Dedifferentiated amniotic fluid mesenchymal stem cell (primary cell): ENCODE data around the gene DFFB.
A peak's percentile ranks its signal among the peaks of the same experiment; 100 is the strongest.
"Not testable (repeated sequence)": the region's sequence is repeated elsewhere in the genome, so short reads cannot be mapped to it uniquely, and the experiment has no call there.

ENCODE experiments used
- DNase-seq: peaks from one replicate; pipeline ENCODE4 v3.0.0-alpha.2; 2016; ENCODE audit errors: extremely low spot score

DFFB gene, protein sequence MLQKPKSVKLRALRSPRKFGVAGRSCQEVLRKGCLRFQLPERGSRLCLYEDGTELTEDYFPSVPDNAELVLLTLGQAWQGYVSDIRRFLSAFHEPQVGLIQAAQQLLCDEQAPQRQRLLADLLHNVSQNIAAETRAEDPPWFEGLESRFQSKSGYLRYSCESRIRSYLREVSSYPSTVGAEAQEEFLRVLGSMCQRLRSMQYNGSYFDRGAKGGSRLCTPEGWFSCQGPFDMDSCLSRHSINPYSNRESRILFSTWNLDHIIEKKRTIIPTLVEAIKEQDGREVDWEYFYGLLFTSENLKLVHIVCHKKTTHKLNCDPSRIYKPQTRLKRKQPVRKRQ

DNA sequence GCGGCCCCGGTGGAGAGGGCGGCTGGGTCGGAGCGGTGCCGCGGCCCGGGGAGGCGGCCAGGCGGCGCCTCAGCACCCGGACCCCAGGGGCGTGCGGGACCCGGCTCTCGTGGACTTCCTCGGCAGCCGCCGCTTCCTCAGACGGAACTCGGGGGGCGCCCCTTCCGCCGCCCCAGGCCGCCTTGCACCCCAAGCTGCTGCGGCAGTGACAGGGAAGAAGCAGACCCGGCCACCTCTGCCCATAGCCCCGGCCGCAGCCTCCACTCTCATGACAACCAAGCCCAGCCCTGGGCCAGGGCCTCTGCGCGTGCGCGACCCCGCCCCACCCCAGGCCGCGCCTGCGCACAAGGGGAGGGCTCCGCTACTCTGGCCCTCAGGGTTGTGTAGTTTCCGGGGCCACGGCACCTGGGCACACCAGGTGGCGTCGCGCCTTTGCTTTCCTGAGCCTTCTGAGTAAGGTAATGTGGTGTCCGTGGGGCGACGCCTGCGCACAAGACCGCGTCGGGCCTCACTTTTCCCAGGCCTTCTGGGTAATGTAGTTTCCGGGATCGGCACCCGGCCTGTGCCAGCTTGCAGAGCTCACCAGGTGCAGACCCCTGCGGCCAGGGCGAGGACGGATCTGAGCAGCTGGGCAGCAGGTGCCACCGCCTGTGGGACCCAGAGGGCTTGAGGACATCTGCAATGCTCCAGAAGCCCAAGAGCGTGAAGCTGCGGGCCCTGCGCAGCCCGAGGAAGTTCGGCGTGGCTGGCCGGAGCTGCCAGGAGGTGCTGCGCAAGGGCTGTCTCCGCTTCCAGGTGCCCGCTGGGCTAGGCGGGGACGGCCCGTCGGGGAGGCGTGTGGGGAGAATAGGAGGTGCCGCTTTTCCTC lies at the start of gene DFFB, which contains the start of gene CEP104:
Gene DFFB, plus strand, starts transcription at position 554 of the 868 bp plus-strand sequence. Its CDS starts 128 bp downstream, at position 682.
Gene CEP104, minus strand, starts transcription at position 289 of the 868 bp plus-strand sequence. CDS start 4,804 bp downstream, outside the sequence.
- DNase-seq = peak; percentile 58

DNA sequence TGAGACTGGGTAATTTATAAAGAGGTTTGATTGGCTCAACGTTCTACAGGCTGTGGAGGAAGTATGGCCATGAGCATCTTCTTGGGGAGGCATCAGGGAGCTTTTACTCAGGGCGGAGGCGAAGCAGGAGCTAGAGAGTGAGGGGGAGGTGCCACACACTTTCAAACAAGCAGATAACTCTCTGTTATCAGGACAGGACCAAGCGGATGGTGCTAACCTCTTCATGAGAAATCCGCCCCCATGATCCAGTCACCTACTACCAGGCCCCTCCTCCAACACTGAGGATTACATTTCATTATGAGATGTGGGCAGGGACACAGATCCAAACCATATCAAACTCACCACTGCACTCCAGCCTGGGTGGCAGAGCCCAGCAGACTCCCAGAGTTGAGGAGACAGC lies 49.5 kb upstream of the DFFB start:
- no peak for DNase-seq

DNA sequence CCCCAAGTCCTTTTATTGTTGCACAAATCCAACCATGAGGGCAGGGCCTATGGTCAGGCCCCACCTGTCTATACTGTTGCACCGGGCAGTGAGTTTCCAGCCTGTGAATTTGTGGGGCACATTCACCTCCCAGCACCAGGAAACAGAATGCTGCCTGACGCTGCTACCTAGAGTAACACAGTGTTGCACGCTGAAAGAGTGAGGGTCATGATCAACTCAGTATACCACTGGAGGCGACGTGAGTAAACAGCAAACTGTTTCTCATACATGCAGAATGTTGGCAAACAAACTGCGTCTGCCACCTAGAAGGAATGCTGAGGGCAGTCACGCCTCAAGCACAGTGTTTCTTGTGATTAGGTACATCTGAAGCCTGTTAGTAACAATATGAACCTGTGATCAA lies 47.6 kb upstream of the DFFB start:
- DNase-seq = no peak

DNA sequence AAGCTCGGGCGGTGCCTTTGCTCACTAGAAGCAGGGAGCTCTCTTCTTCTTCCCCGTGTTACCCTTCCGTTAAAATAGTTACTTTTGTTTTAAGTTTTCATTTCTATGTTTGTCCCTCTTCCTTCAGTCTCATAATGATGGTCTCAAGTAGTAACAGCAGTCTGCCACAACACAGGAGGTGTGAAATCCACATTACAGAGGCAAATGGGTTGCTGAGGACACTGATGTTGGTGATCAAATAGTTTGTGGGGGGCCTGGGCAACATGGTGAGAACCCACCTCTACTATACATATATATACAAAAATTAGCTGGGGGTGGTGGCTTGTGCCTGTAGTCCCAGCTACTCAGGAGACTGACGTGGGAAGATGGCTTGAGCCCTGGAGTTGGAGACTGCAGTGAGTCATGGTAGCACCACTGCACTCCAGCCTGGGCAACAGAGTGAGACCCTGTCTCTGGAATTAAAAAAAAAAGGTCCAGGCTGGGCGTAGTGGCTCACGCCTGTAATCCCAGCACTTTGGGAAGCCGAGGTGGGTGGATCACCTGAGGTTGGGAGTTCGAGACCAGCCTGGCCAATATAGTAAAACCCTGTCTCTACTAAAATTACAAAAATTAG lies 47.0 kb upstream of the DFFB start:
- DNase-seq = not testable (repeated sequence)

DNA sequence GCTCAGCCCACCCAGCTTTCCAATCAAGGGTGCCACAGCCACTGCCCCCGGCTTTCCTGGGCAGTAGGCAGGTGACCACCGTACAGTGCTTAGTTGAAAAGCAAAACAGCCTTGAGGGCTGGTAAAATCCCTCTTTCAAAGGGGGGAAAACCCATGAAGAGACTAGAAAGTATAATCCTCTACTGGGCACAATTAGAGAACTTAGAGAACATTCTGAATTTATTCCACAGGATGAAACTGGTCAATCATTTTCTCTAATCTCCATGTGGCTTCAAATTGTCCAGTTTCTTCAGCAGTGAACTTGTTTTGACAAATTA lies 45.7 kb upstream of the DFFB start:
- no peak for DNase-seq

DNA sequence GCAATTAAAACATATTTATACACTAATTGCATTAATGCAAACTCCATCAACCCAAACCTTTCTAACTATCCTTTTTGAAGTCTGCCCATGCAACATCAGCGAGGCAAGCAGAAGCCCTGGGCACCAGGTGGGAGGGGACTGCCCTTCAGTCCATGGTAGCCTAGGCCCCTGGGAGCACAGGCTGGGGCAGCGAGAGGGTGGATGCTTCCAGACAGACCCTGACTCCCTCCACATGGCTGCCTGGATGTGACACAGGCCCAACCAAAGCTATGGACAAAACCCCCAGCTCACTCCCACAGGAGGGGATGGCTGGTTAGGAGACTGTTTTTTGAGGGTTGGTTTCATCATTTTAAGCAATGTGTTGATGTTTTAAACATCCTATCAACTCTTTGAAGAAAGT lies 43.2 kb upstream of the DFFB start:
- no peak for DNase-seq

DNA sequence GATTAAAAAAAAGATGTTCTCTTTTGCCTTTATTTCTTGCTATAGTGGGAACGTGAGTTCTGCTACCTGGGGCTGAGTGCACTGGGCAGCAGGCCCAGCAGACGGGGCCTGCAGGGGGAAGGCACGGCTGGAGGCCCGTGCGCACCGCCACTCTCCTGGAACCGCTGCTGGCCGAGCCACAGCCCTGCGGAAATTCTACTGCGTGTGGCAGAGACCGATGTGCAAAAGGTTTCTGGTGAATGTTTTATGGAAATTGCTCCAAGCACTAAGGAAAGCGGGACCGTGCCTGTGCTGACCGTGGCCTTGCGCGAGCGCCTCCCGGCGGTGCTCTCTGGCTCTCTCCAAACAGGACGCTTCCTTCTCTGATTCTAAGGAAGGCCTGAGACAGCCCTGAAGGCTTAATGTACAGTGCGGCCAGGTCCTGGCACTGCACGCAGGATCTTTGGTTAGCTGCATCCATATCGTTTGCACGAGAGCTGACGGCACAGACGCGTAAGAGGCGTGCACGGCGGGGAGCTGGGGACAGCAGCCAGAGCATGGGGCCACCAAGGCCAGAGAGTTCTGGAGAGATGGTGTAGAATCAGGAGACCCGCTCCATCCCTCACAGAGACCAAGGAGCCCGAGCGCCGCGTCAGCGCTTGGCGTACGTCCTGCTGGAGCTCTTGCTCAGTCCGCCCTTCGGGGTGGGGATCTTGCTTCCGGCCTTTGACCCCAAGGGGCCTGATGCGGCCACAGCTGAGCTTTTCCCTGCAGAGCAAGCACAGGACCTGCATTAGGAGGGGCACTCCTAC lies 42.3 kb upstream of the DFFB start:
- no peak for DNase-seq

DNA sequence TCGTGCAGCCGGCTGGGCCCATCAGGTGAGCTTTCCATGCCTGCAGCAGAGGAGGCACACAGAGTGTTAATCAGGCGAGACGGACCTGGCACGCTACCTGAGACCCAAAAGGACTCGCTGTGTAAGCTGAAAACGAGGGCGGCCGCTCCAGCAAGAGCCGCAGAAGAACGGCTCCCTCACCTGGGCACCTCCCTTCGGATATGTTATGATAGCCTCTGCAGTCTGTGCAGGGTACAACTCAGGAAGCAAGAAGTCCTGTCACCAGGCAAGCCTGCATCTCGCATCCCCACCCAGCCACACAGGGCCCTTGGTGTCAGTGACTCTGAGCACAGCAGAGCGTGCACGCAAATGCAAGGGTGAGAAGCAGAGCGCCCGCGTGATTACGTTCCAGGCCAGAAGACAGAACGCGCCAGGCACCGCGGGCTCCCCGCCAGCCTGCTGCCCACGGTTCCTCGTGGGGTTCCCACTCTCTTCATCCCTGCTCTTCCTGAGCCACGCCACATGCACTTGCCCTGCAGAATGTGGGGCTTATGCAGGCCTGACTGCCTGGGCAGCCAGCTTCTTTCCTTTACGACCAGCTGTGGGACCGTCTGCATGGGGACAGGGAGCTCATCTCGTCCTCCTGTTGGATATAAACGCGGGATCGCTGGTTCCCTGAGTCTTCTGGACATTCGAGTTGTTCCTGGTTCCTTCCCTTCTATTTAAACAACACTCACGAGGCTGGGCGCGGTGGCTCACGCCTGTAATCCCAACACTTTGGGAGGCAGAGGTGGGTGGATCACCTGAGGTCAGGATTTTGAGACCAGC lies 40.7 kb upstream of the DFFB start:
- no peak for DNase-seq

DNA sequence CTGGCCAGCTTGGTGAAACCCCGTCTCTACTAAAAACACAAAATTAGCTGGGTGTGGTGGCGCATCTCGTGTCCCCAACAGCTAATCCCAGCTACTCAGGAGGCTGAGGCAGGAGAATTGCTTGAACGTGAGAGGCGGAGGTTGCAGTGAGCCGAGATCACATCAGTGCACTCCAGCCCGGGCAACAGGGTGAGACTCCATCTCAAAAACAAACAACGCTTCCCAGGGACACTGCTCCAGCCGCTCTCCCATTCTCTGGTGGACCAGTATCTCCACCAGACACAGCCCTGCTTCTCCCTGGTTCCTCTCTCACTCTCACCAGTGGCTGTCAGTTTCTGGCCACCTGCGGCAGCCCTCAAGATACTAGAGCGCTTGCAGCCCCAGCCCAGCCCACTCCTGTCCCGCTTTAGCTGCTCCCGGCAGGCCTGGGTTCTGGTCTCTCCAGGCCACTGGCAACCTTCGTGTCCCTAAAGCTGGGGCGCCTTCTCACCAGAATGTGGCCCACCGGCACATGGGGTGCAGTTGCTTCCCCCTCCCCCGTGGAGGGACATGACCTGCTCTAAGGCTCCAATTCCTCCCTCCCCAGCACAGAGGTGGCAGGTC lies 40.0 kb upstream of the DFFB start:
- no peak for DNase-seq

DNA sequence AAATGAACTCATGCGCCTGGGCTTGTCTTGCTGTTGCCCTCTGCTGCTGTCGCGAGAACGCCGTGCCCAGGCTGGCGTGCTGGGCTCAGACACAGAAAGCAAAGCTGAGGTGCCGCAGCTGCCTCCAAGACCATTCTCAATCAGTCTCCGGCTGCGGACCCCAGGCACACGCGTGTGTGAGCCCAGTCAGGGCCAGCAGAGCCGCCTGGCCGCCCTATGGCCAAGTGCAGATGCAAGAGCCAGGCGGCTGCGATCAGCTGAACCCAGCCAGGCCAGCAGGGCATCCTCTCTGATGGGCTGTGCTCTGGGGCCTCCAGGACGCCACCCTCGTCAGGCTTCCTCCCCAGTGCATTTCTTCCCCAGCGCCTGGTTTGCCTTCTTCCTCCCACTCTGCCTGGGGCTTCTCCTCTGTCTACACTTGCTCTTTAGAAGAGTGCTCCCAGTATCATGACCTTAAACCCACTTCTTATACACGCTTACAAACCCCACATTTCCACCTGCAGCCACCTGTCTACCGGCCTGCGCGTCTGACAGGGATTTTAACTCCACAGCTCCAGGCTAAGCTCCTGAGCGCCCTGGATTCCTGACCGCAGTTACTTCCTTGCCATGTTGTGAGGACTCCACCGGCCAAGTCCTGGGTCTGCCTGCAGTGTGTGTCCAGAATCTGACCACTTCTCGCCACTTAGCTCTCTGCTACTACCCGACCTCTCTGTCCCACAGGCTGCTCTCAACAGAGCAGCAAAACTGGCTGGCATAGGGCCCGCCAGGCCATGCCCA lies 39.3 kb upstream of the DFFB start:
- DNase-seq = no peak

DNA sequence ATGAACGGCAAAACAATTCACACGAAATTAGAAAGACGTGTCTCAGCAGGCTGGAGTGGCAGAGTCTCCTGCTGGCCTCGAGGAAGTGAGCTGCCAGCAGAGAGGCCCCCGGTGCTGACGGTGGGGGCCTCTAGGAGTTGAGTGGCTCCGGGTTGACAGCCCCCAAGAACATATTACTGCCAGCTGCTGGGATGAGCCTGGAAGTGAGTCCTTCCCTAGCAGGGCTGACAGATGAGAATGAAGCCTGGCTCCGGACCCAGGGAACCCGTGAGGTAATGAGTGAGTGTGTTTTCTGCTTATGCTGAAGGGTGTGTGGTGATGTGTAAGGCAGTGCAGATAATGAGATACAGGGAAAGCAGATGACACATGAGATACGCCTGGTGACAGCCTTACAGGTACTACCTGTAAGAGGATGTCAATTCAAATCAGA lies 37.5 kb upstream of the DFFB start:
- no peak for DNase-seq

DNA sequence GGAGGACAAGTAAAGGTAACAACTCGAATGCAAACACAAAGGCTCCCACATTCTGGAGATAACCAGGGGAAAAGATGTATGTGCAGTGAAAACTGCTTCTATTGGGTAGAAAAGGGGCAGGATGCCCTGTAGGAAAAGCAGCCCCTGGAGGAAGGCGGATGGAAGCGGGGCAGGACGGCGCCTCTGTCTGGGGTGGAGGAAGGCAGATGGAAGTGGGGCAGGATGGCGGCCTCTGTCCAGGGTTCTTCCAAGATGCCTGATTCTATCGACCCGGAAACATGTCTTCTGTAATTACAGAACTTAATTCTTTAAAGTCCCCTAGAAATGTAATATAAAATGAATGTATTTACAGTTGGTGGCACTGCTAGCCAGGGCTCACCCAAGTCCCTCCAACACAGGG lies 37.0 kb upstream of the DFFB start:
- no peak for DNase-seq

DNA sequence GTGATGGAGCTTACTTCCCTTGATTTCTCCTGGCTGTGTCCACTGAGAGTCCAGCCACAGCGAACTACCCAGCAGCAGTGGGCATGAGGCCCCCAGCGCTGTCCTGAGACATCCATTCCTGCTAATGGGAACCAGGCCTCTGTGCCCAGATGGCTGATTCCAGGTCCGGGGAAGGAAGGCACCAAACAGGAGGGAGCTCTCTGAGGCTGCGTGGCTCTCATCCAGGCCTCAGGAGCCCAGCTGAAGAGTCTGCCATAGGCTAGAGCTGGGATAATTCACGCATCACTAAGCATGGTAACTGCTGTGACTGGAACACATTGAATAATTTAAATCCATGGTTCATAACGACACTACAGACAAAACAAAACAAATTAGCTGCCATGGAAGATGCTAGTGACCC lies 36.3 kb upstream of the DFFB start:
- no peak for DNase-seq

DNA sequence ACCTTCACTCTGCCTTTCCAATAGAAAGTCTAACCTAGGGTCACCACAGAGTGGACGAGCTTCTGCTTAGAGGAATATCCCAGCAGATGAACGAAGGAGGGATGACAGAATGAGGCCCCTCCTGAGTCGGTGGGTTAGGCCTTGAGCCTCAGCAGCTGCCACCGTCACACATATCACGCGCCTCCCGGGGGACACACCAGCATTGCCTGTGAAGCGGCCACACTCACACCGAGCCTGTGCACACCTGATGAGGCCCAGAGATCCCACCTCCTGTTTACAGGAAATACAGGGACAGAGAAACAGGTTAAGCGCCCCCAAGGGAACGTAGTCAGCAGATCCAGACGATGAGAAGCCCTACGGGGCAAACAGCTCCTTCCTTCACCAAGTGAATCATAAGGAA lies 35.8 kb upstream of the DFFB start:
- no peak for DNase-seq

DNA sequence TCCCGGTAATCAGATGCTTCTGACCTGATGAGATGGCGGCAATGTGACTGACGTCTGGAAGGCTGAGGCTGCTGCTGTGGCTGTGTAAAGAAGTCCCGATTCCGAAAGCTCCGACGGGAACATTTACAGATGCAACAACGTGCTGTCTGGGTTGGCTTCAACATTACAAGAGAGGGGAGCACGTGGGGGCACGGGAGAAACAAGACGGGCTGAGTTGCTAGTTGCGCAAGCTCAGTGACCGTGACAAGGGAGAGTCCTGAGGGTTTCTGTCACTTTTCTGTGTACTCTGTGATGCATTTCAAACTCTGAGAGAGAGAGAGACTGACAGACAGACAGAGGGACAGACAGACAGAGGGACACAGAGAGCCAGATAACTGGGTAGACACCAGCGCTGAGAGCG lies 35.4 kb upstream of the DFFB start:
- DNase-seq = no peak

DNA sequence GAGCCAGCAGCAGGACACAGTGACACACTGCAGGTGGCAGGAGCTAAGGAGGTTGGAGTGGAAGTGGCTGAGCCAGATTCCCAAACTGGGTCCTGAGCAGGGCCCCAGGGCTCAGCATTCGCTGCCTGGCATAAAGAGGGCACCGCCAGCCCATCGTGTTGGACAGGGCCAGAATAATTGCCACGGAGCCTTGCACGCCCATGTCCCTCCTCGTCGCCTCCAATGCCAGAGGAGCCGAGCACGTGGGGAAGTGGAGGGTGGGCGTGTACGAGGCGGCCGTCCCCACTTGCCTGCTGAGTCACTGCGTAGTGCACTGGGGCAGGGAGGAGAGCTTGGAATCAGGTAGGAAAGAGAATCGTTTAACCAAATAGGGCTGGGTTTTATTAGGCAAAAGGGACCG lies 34.9 kb upstream of the DFFB start:
- DNase-seq = no peak

DNA sequence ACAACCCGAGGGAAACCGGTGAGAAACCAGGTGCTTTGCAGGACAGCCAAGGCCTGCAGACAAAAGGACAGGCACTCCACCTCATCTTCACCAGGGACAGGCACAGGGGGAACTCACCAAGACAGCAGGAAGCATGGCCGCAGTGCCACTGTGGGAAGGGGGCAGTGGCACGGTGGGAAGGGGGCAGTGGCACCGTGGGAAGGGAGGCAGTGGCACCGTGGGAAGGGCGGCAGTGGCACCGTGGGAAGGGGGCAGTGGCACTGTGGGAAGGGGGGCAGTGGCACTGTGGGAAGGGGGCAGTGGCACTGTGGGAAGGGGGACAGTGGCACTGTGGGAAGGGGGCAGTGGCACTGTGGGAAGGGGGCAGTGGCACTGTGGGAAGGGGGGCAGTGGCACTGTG lies 32.6 kb upstream of the DFFB start:
- DNase-seq = no peak

DNA sequence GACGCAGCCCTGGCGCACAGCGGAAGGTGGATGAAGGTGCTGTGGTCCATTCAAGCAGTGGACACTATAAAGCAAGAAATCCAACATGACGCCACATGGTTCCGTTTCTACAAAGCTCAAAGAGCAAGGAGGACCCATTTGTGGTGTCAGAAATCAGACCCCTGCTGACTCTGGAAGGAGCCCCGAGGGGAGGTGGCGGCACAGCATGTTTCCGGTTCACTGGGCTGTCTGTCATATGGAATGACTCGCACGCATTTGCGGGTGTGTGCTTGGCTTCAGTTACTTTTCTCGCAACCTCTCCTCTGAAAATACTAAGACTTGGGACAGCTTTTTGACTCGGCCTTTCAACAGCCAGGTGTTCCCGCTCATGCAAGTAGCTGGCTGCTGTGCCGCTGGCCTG lies 31.9 kb upstream of the DFFB start:
- DNase-seq = no peak

DNA sequence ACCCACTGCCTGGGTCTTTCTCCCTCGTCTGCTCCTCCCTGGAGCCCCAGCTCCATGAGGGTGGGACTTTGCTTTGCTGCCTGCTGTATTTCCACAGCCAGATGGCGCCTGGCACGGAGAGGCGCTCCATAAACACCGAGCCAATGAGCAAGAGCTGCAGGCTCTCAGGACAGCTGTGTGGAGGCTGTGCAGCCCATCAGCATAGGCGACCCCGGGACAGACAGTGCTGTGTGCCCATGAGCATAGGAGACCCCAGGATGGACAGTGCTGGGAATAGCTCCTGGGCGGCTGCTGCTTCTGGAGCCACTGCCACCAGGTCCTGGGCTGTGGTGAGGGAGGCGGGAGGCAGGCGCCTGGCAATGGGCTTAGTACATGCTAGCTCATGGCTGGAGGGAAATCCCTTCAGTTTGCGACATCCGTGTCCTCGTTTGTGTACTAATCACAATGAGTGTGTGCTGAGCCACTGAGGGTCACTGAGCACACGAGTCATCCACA lies 29.4 kb upstream of the DFFB start:
- no peak for DNase-seq

DNA sequence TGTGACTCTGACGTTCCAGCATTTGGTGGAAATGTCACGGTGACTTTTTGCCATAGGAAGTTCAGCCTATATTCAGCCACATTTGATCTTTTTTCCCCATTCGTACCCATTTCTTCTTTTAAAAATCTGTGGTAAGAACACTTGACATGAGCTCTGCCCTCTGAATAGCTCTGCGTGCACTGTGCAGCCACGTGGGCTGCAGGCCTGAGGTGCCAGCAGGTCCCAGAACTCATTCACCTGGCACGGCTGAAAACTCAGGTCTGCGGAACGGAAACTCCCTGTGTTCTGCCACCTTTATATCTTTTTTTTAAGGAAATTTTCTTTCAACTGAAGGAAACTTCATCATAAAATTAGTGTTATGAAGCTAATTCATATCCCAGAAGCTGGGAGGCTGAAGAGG lies 28.9 kb upstream of the DFFB start:
- no peak for DNase-seq
